Activated effector memory CD4-positive, alpha-beta T cell treated with Interleukin-2 at 50 U/mL for 16 hours (primary cell): ENCODE measurements around the gene ZNF746.
"Not testable (repeated sequence)": the region's sequence is repeated elsewhere in the genome, so short reads cannot be mapped to it uniquely, and the experiment has no call there.

Experiments used
- DNase-seq: peaks from one replicate; pipeline ENCODE4 v3.0.0-alpha.2; 2020

The ZNF746 gene

GRCh38 chr7:149457766-149458165 lies 39.8 kb downstream of the ZNF746 start:
- DNase-seq: no peak

- no peak for DNase-seq
These were observed 40.8 kb downstream of the ZNF746 start for GRCh38 chr7:149456506-149457421.

- no peak for DNase-seq
These were observed 42.2 kb downstream of the ZNF746 start for GRCh38 chr7:149455175-149455950.

GRCh38 chr7:149454750-149455149 lies 42.9 kb downstream of the ZNF746 start:
- no peak for DNase-seq

- DNase-seq: no peak
These were observed 43.6 kb downstream of the ZNF746 start for GRCh38 chr7:149454006-149454405.

- DNase-seq: no peak
These were observed 46.8 kb downstream of the ZNF746 start for GRCh38 chr7:149450821-149451220.

GRCh38 chr7:149449897-149450296 lies 47.7 kb downstream of the ZNF746 start:
- DNase-seq: no peak

- no peak for DNase-seq
These were observed 48.6 kb downstream of the ZNF746 start for GRCh38 chr7:149448961-149449360.

- not testable (repeated sequence) for DNase-seq
These were observed 51.6 kb downstream of the ZNF746 start for GRCh38 chr7:149446026-149446425.

- DNase-seq: no peak
These were observed 53.3 kb downstream of the ZNF746 start for GRCh38 chr7:149444287-149444686.

GRCh38 chr7:149443523-149443922 lies 54.1 kb downstream of the ZNF746 start:
- no peak for DNase-seq

- no peak for DNase-seq
These were observed 54.7 kb downstream of the ZNF746 start for GRCh38 chr7:149442924-149443323.

- DNase-seq: no peak
These were observed 57.4 kb downstream of the ZNF746 start for GRCh38 chr7:149440222-149440621.

GRCh38 chr7:149436358-149436757 lies 61.3 kb downstream of the ZNF746 start:
- no peak for DNase-seq

- DNase-seq: no peak
These were observed 64.5 kb downstream of the ZNF746 start for GRCh38 chr7:149433124-149433523.

- no peak for DNase-seq
These were observed 65.4 kb downstream of the ZNF746 start for GRCh38 chr7:149432121-149432691.

- no peak for DNase-seq
These were observed 66.0 kb downstream of the ZNF746 start for GRCh38 chr7:149431486-149432120.

GRCh38 chr7:149430192-149430591 lies 67.4 kb downstream of the ZNF746 start:
- DNase-seq: no peak

- no peak for DNase-seq
These were observed 69.7 kb downstream of the ZNF746 start for GRCh38 chr7:149427893-149428292.

GRCh38 chr7:149427096-149427680 lies 70.4 kb downstream of the ZNF746 start:
- DNase-seq: no peak

- DNase-seq: no peak
These were observed 74.0 kb downstream of the ZNF746 start for GRCh38 chr7:149423449-149424110.

- peak; percentile 35 for DNase-seq
These were observed 74.7 kb downstream of the ZNF746 start for GRCh38 chr7:149422914-149423301.
